GM20431 (cell line): ENCODE measurements around the gene KRTAP9-2.
"Not testable (repeated sequence)": the region's sequence is repeated elsewhere in the genome, so short reads cannot be mapped to it uniquely, and the experiment has no call there.

ENCODE experiments used
- in situ Hi-C: fragments of 300-500 bp; cut with MseI, MboI; formaldehyde crosslinking; loops from one replicate; pipeline ENCODE4 v1.15.0; 2020; ENCODE audit warnings: low sequenced_read_pairs; ENCODE audit not compliant: unreplicated experiment

KRTAP9-2 gene

GRCh38 chr17:41232399-41233105, 6.1 kb downstream of the KRTAP9-2 start, which contains the start of gene KRTAP9-3:
TSS of gene KRTAP9-3 (plus strand) at chr17:41232449. CDS start at chr17:41232502, 53 bp downstream.
- in situ Hi-C loops = not testable (repeated sequence)

GRCh38 chr17:41237116-41237515, 10.7 kb downstream of the KRTAP9-2 start:
- in situ Hi-C loops = not testable (repeated sequence)

- in situ Hi-C loops = not testable (repeated sequence)
These were observed 11.5 kb downstream of the KRTAP9-2 start, which contains the start of gene KRTAP9-8 for GRCh38 chr17:41237949-41238437. TSS of gene KRTAP9-8 (plus strand) at chr17:41237999. CDS start at chr17:41238052, 53 bp downstream.

- in situ Hi-C loops = not testable (repeated sequence)
These were observed 20.7 kb downstream of the KRTAP9-2 start for GRCh38 chr17:41246995-41247787.

- in situ Hi-C loops = not testable (repeated sequence)
These were observed 23.3 kb downstream of the KRTAP9-2 start, which contains the start of gene KRTAP9-4 for GRCh38 chr17:41249637-41250240. TSS of gene KRTAP9-4 (plus strand) at chr17:41249687. CDS start at chr17:41249721, 34 bp downstream.

- in situ Hi-C loops = no loop called here
These were observed 24.8 kb downstream of the KRTAP9-2 start for GRCh38 chr17:41251261-41251660.

GRCh38 chr17:41254861-41255260, 28.4 kb downstream of the KRTAP9-2 start:
- in situ Hi-C loops = no loop called here

GRCh38 chr17:41255381-41256290, 29.2 kb downstream of the KRTAP9-2 start, which contains the start of gene KRTAP9-9:
TSS of gene KRTAP9-9 (plus strand) at chr17:41255384.
- in situ Hi-C loops = not testable (repeated sequence)

- in situ Hi-C loops = no loop called here
These were observed 29.8 kb downstream of the KRTAP9-2 start for GRCh38 chr17:41256291-41256685.

GRCh38 chr17:41258406-41258805, 32.0 kb downstream of the KRTAP9-2 start:
- in situ Hi-C loops = no loop called here

- in situ Hi-C loops = no loop called here
These were observed 36.8 kb downstream of the KRTAP9-2 start for GRCh38 chr17:41263212-41263611.

GRCh38 chr17:41264599-41264998, 38.2 kb downstream of the KRTAP9-2 start:
- in situ Hi-C loops = no loop called here

- in situ Hi-C loops = no loop called here
These were observed 38.6 kb downstream of the KRTAP9-2 start, which contains the start of gene KRTAP9-6 for GRCh38 chr17:41265078-41265477. TSS of gene KRTAP9-6 (plus strand) at chr17:41265378. CDS start at chr17:41265378, 0 bp downstream.

- in situ Hi-C loops = no loop called here
These were observed 41.3 kb downstream of the KRTAP9-2 start for GRCh38 chr17:41267711-41268110.

GRCh38 chr17:41271323-41271722, 44.9 kb downstream of the KRTAP9-2 start:
- in situ Hi-C loops = not testable (repeated sequence)

- in situ Hi-C loops = no loop called here
These were observed 45.4 kb downstream of the KRTAP9-2 start for GRCh38 chr17:41271858-41272257.

- in situ Hi-C loops = not testable (repeated sequence)
These were observed 49.3 kb downstream of the KRTAP9-2 start, which contains the start of gene KRTAP9-7 for GRCh38 chr17:41275648-41276190. TSS of gene KRTAP9-7 (plus strand) at chr17:41275698. CDS start at chr17:41275698, 0 bp downstream.
